HepG2 (cell line): ENCODE data around the gene NRL. TPM values are rescaled to one million over a fixed set of nuclear protein-coding genes. Genes with fewer than 3 reads are reported as not detected.
A peak's percentile ranks its signal among the peaks of the same experiment; 100 is the strongest.

Source experiments
- FOXK2 ChIP-seq: fragments of 450-650 bp; IDR thresholded peaks from 2 replicates; pipeline ENCODE4 v1.6.1; 2016
- GABPB1 ChIP-seq: IDR thresholded peaks from 2 replicates; pipeline ENCODE4 v1.6.1; 2016; ENCODE audit warnings: mild to moderate bottlenecking, missing genetic modification reagents, moderate library complexity, missing compliant biosample characterization
- GTF3A ChIP-seq: sonication (generic); formaldehyde crosslinking; conservative IDR thresholded peaks from 2 replicates; pipeline ENCODE4 v1.4.0; 2020; ENCODE audit warnings: mild to moderate bottlenecking, missing genetic modification reagents
- HES4 ChIP-seq: sonication (generic); formaldehyde crosslinking; IDR thresholded peaks from 2 replicates; pipeline ENCODE4 v1.9.0; 2021; ENCODE audit warnings: mild to moderate bottlenecking, missing genetic modification reagents, borderline replicate concordance
- HINFP ChIP-seq: sonication (generic); formaldehyde crosslinking; IDR thresholded peaks from 2 replicates; pipeline ENCODE4 v1.4.0; 2020; ENCODE audit warnings: low read depth, mild to moderate bottlenecking, missing genetic modification reagents
- IKZF4 ChIP-seq: sonication (generic); formaldehyde crosslinking; IDR thresholded peaks from 2 replicates; pipeline ENCODE4 v1.5.1; 2020; ENCODE audit warnings: borderline replicate concordance, mild to moderate bottlenecking, low read depth, missing genetic modification reagents; ENCODE audit errors: not compliant biosample characterization
- ISL2 ChIP-seq: sonication (generic); formaldehyde crosslinking; IDR thresholded peaks from 2 replicates; pipeline ENCODE4 v1.5.0; 2020; ENCODE audit warnings: missing genetic modification reagents
- MTA1 ChIP-seq: sonication (generic); formaldehyde crosslinking; IDR thresholded peaks from 2 replicates; pipeline ENCODE4 v1.4.0; 2020; ENCODE audit warnings: missing genetic modification reagents, mild to moderate bottlenecking, borderline replicate concordance
- NCOA1 ChIP-seq: sonication (generic); formaldehyde crosslinking; IDR thresholded peaks from 2 replicates; pipeline ENCODE4 v1.9.0; 2021; ENCODE audit warnings: missing genetic modification reagents
- NFRKB ChIP-seq: fragments of 450-650 bp; IDR thresholded peaks from 2 replicates; pipeline ENCODE4 v1.6.1; 2017
- RAD51 ChIP-seq: fragments of 450-650 bp; IDR thresholded peaks from 2 replicates; pipeline ENCODE4 v1.6.1; 2016; ENCODE audit warnings: borderline replicate concordance
- REXO4 ChIP-seq: sonication (generic); formaldehyde crosslinking; IDR thresholded peaks from 2 replicates; pipeline ENCODE4 v1.8.0; 2022; ENCODE audit warnings: missing genetic modification reagents, mild to moderate bottlenecking, borderline replicate concordance
- RNF2 ChIP-seq: fragments of 450-650 bp; conservative IDR thresholded peaks from 2 replicates; pipeline ENCODE4 v1.6.1; 2016; ENCODE audit warnings: low read depth
- SETDB1 ChIP-seq: sonication (generic); formaldehyde crosslinking; IDR thresholded peaks from 2 replicates; pipeline ENCODE4 v1.5.1; 2020; ENCODE audit warnings: missing genetic modification reagents, mild to moderate bottlenecking, borderline replicate concordance
- SMAD9 ChIP-seq: sonication (generic); formaldehyde crosslinking; IDR thresholded peaks from 2 replicates; pipeline ENCODE4 v1.5.1; 2020; ENCODE audit warnings: mild to moderate bottlenecking, missing genetic modification reagents
- TAF15 ChIP-seq: fragments of 200-400 bp; formaldehyde crosslinking; IDR thresholded peaks from one replicate; pipeline ENCODE4 v1.6.1; 2018; ENCODE audit warnings: mild to moderate bottlenecking, low read depth, low read length; ENCODE audit not compliant: poor library complexity, severe bottlenecking
- ZNF331 ChIP-seq: sonication (generic); formaldehyde crosslinking; IDR thresholded peaks from 2 replicates; pipeline ENCODE4 v1.4.0; 2020; ENCODE audit warnings: missing genetic modification reagents
- ZNF546 ChIP-seq: sonication (generic); formaldehyde crosslinking; conservative IDR thresholded peaks from 2 replicates; pipeline ENCODE4 v1.8.1; 2023; ENCODE audit warnings: mild to moderate bottlenecking, missing genetic modification reagents
- ZNF773 ChIP-seq: sonication (generic); formaldehyde crosslinking; IDR thresholded peaks from 2 replicates; pipeline ENCODE4 v1.4.0; 2020; ENCODE audit warnings: missing genetic modification reagents, borderline replicate concordance
- ZNF780A ChIP-seq: sonication (generic); formaldehyde crosslinking; IDR thresholded peaks from 2 replicates; pipeline ENCODE4 v1.8.0; 2022; ENCODE audit warnings: mild to moderate bottlenecking, missing genetic modification reagents, moderate library complexity
- ZSCAN21 ChIP-seq: sonication (generic); formaldehyde crosslinking; IDR thresholded peaks from 2 replicates; pipeline ENCODE4 v1.8.0; 2022; ENCODE audit warnings: mild to moderate bottlenecking, missing genetic modification reagents, moderate library complexity, borderline replicate concordance
- polyA plus RNA-seq, 8 experiments: library from polyadenylated mRNA; depleted of rRNA in 3 of 8; stranded (reverse) in 7 of 8; unstranded in 1 of 8; fragments of >200 nt; fragmentation: Illumina TruSeq in 4 of 8; extraction: Trizol in 4 of 8; gene quantifications; 2 replicates each; pipeline versions ENCODE4 v1.2.1 to v1.2.3, GENCODE V29; 2011 to 2016; ENCODE audit warnings: low read depth in 4 of 8, missing spikeins in 1 of 8, mixed read lengths in 1 of 8; ENCODE audit not compliant: insufficient read depth in 1 of 8
- total RNA-seq, 5 experiments: library from RNA; depleted of rRNA; stranded (reverse); fragments of >200 nt; fragmentation: Illumina TruSeq; extraction: Trizol; gene quantifications; 2 replicates each; pipeline ENCODE4 v1.2.3, GENCODE V29; 2016; ENCODE audit warnings: low read depth in 1 of 5
- TF ChIP-seq, protein P1 (sequence below): sonication (generic); formaldehyde crosslinking; IDR thresholded peaks from 2 replicates; pipeline ENCODE4 v1.8.1; 2023; ENCODE audit warnings: missing genetic modification reagents, mild to moderate bottlenecking, borderline replicate concordance
- TF ChIP-seq, protein P2 (sequence below): IDR thresholded peaks from 2 replicates; pipeline ENCODE4 v1.6.1; 2016; ENCODE audit warnings: mild to moderate bottlenecking
- TF ChIP-seq, protein P3 (sequence below): fragments of 450-650 bp; IDR thresholded peaks from 2 replicates; pipeline ENCODE4 v1.6.1; 2016

The NRL gene
- total and polyA plus RNA-seq, 2 of the 13 experiments (the other 11 are each of a cell fraction or from before 2014, with no cell fraction given): 2.5 to 4.7 TPM

- TF ChIP-seq HINFP (CRISPR knock-in tag) (peak; percentile 87), FOXK2 (peak; percentile 85), TAF15 (peak; percentile 100), NCOA1 (CRISPR knock-in tag) (peak; percentile 99), RAD51 (no peak), ISL2 (peak; percentile 95), SETDB1 (CRISPR knock-in tag) (no peak), REXO4 (CRISPR knock-in tag) (peak; percentile 31; the same call in 1 of the 2 replicates), GABPB1 (CRISPR knock-in tag) (peak; percentile 90), IKZF4 (CRISPR knock-in tag) (no peak), ZNF773 (CRISPR knock-in tag) (peak; percentile 84; the same call in 1 of the 2 replicates), MTA1 (CRISPR knock-in tag) (peak; percentile 100), SMAD9 (peak; percentile 78; the same call in 1 of the 2 replicates), ZNF331 (CRISPR knock-in tag) (peak; percentile 98), NFRKB (no peak), ZSCAN21 (CRISPR knock-in tag) (peak; percentile 98), ZNF546 (CRISPR knock-in tag) (peak; percentile 80; the same call in 1 of the 2 replicates), ZNF780A (no peak), RNF2 (no peak), GTF3A (peak; percentile 91), HES4 (peak; percentile 28)
- TF ChIP-seq, protein P1, sequence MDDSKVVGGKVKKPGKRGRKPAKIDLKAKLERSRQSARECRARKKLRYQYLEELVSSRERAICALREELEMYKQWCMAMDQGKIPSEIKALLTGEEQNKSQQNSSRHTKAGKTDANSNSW (CRISPR knock-in tag): no peak; the same call in 1 of the 2 replicates
- TF ChIP-seq, protein P2, sequence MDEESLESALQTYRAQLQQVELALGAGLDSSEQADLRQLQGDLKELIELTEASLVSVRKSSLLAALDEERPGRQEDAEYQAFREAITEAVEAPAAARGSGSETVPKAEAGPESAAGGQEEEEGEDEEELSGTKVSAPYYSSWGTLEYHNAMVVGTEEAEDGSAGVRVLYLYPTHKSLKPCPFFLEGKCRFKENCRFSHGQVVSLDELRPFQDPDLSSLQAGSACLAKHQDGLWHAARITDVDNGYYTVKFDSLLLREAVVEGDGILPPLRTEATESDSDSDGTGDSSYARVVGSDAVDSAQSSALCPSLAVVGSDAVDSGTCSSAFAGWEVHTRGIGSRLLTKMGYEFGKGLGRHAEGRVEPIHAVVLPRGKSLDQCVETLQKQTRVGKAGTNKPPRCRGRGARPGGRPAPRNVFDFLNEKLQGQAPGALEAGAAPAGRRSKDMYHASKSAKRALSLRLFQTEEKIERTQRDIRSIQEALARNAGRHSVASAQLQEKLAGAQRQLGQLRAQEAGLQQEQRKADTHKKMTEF (CRISPR knock-in tag): peak; percentile 99
- TF ChIP-seq, protein P3, sequence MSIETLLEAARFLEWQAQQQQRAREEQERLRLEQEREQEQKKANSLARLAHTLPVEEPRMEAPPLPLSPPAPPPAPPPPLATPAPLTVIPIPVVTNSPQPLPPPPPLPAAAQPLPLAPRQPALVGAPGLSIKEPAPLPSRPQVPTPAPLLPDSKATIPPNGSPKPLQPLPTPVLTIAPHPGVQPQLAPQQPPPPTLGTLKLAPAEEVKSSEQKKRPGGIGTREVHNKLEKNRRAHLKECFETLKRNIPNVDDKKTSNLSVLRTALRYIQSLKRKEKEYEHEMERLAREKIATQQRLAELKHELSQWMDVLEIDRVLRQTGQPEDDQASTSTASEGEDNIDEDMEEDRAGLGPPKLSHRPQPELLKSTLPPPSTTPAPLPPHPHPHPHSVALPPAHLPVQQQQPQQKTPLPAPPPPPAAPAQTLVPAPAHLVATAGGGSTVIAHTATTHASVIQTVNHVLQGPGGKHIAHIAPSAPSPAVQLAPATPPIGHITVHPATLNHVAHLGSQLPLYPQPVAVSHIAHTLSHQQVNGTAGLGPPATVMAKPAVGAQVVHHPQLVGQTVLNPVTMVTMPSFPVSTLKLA: peak; percentile 74
Measured at GRCh38 chr14:24113801-24114531, 783 bp downstream of the NRL start (continued).
